ENCODE results near the gene DNAJC13. TPM values are rescaled to one million over a fixed set of nuclear protein-coding genes. Genes with fewer than 3 reads are reported as not detected.

The DNAJC13 gene
- total RNA-seq, 2 donors from 2014 or later: 39.4 to 40.5 TPM

- Mint-ChIP-seq H3K9me3 (peaks cover 27% of the 10 kb centered on the region), H3K36me3 (ENCODE audit: low read depth) (peaks cover 7% of the 10 kb centered on the region), H3K27me3 (ENCODE audit: insufficient read depth) (no peaks in the 10 kb centered on the region), H3K4me3 (no peak overlapping the region), H3K27ac (no peak overlapping the region), H3K4me1 (peaks cover 3% of the 10 kb centered on the region)
- Histone ChIP-seq H3K27ac (ENCODE audit: low read depth, low read length) (no peak overlapping the region), H3K4me1 (ENCODE audit: control insufficient read depth, insufficient read depth, low read length) (no peaks in the 10 kb centered on the region), H3K36me3 (ENCODE audit: control insufficient read depth, insufficient read depth, low read length) (no peaks in the 10 kb centered on the region), H3K9ac (ENCODE audit: extremely low read depth, low read length, poor library complexity, severe bottlenecking) (no peak overlapping the region), H3K27me3 (ENCODE audit: control insufficient read depth, insufficient read depth, low read length, poor library complexity, severe bottlenecking) (no peaks in the 10 kb centered on the region), H3K4me3 (ENCODE audit: low read length) (no peak overlapping the region), H3K9me3 (ENCODE audit: control insufficient read depth, low read length) (peaks cover 12% of the 10 kb centered on the region)
- TF ChIP-seq, protein P1, sequence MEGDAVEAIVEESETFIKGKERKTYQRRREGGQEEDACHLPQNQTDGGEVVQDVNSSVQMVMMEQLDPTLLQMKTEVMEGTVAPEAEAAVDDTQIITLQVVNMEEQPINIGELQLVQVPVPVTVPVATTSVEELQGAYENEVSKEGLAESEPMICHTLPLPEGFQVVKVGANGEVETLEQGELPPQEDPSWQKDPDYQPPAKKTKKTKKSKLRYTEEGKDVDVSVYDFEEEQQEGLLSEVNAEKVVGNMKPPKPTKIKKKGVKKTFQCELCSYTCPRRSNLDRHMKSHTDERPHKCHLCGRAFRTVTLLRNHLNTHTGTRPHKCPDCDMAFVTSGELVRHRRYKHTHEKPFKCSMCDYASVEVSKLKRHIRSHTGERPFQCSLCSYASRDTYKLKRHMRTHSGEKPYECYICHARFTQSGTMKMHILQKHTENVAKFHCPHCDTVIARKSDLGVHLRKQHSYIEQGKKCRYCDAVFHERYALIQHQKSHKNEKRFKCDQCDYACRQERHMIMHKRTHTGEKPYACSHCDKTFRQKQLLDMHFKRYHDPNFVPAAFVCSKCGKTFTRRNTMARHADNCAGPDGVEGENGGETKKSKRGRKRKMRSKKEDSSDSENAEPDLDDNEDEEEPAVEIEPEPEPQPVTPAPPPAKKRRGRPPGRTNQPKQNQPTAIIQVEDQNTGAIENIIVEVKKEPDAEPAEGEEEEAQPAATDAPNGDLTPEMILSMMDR (conservative IDR thresholded peaks at IDR 0.05): no peak
- no peak for DNase-seq
- WGBS, 2 experiments (ENCODE audit: insufficient coverage in 1 of 2, insufficient read length in 1 of 2): no CpG with 5 or more reads among the region's 1 CpG
These were observed 36.4 kb upstream of the DNAJC13 start for GRCh38 chr3:132380920-132381319.

- DNase-seq: peak; percentile 64
- Histone ChIP-seq H3K27ac (ENCODE audit: low read depth, low read length) (peak overlapping the region; percentile 36), H3K9me3 (ENCODE audit: control insufficient read depth, low read length) (peaks cover 12% of the 10 kb centered on the region), H3K4me1 (ENCODE audit: control insufficient read depth, insufficient read depth, low read length) (no peaks in the 10 kb centered on the region), H3K27me3 (ENCODE audit: control insufficient read depth, insufficient read depth, low read length, poor library complexity, severe bottlenecking) (no peaks in the 10 kb centered on the region), H3K9ac (ENCODE audit: extremely low read depth, low read length, poor library complexity, severe bottlenecking) (no peak overlapping the region), H3K36me3 (ENCODE audit: control insufficient read depth, insufficient read depth, low read length) (no peaks in the 10 kb centered on the region), H3K4me3 (ENCODE audit: low read length) (no peak overlapping the region)
- no peak overlapping the region for H3K27ac Mint-ChIP-seq
- no peaks in the 10 kb centered on the region for H3K27me3 Mint-ChIP-seq (ENCODE audit: insufficient read depth)
- TF ChIP-seq, protein P1 (conservative IDR thresholded peaks at IDR 0.05): no peak
- 90 to 96% methylated on average over 9 to 14 of the region's 14 CpGs for WGBS, 2 experiments (ENCODE audit: insufficient coverage in 1 of 2, insufficient read length in 1 of 2)
- peaks cover 27% of the 10 kb centered on the region for H3K9me3 Mint-ChIP-seq
- peaks cover 7% of the 10 kb centered on the region for H3K36me3 Mint-ChIP-seq (ENCODE audit: low read depth)
- peaks cover 3% of the 10 kb centered on the region for H3K4me1 Mint-ChIP-seq
- H3K4me3 Mint-ChIP-seq: no peak overlapping the region
These were observed 35.9 kb upstream of the DNAJC13 start for GRCh38 chr3:132381348-132381944.

DNA sequence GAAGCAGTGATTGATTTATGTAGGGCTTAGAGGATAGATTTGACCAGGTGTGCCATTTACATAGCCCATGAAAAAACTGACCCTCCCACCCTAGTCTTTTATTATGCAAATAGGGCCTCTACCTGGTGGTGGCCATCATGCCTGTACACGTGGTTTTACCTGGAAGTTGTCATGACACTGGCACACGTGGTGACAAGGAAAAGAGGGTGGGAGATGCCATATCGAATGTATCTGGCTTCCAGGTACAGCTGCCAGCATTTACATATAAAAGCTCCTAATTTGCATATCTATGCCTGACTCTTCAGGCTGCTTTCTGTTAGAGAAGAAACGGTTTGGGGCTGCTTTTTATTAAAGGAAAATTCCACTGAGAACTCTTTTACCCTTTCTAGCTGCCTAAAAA, 35.0 kb upstream of the DNAJC13 start:
- TF ChIP-seq, protein P1 (conservative IDR thresholded peaks at IDR 0.05): no peak
- Histone ChIP-seq H3K36me3 (ENCODE audit: control insufficient read depth, insufficient read depth, low read length) (no peaks in the 10 kb centered on the region), H3K9ac (ENCODE audit: extremely low read depth, low read length, poor library complexity, severe bottlenecking) (no peak overlapping the region), H3K27me3 (ENCODE audit: control insufficient read depth, insufficient read depth, low read length, poor library complexity, severe bottlenecking) (no peaks in the 10 kb centered on the region), H3K27ac (ENCODE audit: low read depth, low read length) (no peak overlapping the region), H3K4me1 (ENCODE audit: control insufficient read depth, insufficient read depth, low read length) (no peaks in the 10 kb centered on the region), H3K9me3 (ENCODE audit: control insufficient read depth, low read length) (peaks cover 8% of the 10 kb centered on the region), H3K4me3 (ENCODE audit: low read length) (no peak overlapping the region)
- no peak overlapping the region for H3K27ac Mint-ChIP-seq
- no peaks in the 10 kb centered on the region for H3K27me3 Mint-ChIP-seq (ENCODE audit: insufficient read depth)
- H3K9me3 Mint-ChIP-seq: peaks cover 21% of the 10 kb centered on the region
- WGBS, 2 experiments (ENCODE audit: insufficient coverage in 1 of 2, insufficient read length in 1 of 2): 46 to 80% methylated on average over 1 to 4 of the region's 4 CpGs
- peaks cover 7% of the 10 kb centered on the region for H3K36me3 Mint-ChIP-seq (ENCODE audit: low read depth)
- peak; percentile 78 for DNase-seq
- no peak overlapping the region for H3K4me3 Mint-ChIP-seq
- H3K4me1 Mint-ChIP-seq: peaks cover 3% of the 10 kb centered on the region

Measured in endodermal cell (in vitro differentiated cells).